ENCODE data around the gene ATP6V1G1.

ATP6V1G1 gene

DNA sequence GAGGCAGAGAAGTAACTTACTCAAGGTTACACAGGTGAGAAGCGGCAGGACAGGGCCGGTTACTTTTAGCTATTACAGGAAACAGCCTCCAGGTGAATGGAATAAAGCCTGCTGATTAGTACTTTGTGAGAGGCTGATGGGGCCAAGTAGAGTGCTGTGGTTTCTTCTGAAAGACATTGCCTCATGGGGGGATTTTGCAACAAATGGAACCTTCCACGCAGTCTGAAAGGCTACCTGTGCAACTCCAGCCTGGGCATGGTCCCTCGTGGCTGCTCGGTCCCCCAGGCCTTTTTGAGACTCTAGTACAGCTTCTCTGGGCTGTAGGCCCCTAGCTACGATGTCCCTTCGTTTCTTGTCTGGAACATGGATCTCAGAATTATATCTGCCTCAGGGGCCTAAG is 25.5 kb downstream of the ATP6V1G1 start:
- DNase-seq: no peak

DNA sequence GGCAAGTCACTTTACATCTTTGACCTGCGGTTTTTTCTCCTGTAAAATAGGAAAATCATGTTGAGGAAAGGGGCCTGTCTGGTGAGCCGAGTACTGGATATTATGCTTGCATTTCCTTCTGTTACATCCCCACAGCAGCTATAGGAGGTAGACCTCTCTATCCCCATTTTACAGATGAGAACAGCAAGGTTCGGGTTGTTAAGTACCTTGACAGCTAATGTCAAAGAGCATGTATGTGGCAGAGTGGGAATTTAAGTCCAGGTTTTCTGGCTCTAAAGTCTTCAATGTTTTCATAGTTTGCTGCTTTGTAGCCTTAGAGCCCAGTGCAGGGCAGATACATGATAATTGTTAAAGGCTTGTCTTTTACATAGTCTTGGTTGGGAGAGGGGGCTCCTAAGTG is 26.4 kb downstream of the ATP6V1G1 start:
- no peak for DNase-seq

DNA sequence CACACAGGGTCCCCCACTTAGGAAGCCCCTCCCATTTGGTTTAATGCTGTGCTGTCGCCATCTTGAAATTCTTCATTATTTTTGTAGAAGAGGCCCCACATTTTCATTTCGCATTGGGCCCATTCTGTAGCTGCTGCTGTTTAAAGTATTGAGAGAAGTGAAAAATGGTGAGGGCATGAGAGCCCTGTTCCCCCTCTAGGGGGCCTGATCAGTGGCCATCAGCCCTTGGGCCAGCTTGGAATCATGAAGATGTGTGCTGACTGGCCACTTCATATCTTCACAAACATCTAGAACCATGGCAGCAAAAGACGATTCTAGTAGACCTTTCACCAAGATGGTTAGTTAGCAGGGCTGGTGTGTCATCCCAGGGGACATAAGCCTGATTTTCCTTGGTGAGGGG is 26.8 kb downstream of the ATP6V1G1 start:
- no peak for DNase-seq

DNA sequence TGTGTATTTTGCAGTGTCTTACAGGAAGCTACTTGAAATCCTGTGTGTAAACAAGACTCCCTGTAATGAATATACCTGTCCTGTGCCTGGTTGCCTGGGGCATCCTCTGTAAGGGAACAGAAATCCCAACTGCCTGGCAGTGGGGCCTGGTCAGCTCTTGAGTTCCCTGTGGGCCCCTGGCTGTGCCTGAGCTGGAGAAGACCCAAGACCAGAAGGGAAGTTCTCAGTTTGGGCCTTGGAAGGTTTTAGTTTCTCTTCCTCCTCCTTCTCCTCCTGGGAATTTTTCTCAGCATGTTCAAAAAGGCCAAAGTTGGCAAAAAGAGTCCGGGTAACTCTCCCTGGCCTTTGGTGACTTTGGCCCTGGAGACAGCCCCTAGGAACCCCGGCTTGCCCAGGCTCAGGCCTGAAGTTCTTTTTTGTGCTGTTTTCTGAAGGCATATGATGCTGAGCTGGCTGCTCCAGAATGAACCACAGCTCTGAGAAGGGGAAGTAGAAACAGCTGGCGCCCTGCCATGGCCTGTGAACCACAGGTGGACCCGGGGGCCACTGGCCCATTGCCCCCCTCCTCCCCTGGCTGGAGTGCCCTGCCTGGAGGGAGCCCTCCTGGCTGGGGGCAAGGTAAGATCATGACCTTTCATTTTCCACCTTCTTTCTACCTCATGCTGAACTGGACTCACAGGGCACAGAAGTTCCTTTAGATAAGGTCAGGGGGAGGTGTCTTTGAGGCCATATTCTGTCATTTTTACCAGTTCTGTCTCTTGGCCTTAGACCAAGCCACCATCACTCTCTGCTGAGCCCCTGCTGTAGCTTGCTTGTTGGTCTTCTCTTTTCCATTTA is 29.3 kb downstream of the ATP6V1G1 start:
- DNase-seq: peak; percentile 41

DNA sequence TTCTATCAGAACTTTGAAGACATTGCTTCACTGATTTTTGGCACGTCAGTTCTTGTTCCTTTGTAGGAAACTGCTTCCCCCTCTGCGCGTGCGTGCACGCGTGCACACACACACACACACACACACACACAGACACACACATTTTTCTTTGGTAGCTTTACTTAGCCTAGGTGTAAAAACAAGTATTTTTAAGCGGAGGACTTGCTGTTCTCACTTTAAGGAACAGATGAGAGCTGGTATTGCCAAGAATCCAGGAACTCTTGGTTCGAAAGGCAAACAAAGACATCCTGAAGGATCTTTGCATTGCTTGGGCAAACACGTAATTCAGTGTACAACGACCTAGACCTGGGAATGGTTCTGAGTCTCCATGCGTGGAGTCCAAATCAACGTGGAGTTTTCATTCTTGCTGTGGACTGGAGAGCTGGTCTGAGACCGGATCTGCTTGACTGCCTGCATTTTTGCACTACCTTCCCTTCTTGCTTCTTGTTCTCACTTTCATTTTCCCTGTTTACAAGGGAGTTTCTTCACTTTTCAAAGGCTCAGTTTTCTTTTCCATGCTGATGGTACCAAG is 31.7 kb downstream of the ATP6V1G1 start:
- DNase-seq: peak; percentile 46

DNA sequence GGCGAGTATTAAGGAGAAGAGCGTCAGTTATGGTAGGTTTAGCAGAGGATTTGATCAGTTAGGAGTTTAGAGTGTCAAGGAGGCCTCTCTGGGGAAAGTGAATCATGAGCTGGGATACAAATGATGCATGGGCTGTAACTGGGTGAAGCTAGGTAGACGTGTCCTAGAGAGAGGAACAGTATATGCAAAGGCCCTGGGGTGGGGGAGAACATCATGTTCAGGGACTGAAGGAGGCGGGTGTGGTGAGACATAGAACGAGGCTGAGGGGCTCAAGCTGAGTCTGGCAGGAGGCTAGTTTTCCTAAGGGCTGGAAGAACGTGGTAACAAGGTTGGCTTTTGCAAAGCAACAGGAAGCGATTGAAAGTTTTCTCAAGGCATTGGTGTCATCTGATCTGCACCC is 34.0 kb downstream of the ATP6V1G1 start:
- DNase-seq: no peak

DNA sequence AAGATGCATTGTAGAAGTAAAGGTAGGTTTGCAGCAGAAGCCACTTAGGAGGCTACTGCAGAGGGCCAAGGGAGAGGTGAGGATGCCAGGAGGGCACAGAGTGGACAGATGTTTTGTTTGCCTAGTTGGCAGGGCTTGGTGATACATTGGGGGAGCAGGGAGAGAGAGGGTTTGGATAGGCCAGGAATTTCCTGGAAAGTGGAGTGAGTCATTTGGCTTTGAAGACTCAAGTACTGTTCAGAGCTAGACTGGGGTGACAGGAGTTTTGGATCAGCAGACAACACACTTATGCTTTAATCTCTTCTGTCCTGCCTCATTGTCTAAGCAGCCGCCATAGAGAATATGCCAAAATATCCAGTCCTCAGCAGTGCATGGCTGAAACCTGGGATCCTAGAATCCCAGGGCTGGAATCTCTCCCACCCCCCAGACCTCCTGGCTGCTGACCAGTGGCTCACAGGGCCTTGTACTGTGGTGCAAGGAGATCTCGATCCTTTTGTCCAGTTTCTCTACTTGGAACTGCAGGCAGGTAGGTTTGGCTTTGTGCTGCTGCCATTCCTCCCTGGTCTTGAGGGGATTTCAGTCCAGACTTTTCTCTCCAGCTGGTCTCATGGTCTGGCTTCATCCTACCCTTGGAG is 34.5 kb downstream of the ATP6V1G1 start:
- DNase-seq: no peak

DNA sequence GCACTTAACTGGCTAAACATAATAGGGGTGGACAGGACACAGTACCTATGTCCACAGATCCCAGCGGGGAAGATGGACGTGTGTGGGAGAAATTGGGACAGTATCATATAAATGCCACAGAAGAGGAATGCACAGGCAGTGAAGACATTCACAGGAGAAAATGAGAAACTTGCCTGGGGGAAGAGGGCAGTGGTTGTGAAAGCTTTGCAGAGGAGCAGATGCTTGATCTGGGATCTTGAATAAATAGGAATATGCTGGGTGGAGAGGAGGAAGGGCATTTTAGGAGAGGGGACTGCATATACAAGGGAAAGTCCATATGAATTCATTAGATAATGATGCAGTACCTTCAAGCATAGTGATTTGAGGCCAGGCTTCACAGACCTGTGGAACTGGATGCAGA is 37.1 kb downstream of the ATP6V1G1 start:
- no peak for DNase-seq

DNA sequence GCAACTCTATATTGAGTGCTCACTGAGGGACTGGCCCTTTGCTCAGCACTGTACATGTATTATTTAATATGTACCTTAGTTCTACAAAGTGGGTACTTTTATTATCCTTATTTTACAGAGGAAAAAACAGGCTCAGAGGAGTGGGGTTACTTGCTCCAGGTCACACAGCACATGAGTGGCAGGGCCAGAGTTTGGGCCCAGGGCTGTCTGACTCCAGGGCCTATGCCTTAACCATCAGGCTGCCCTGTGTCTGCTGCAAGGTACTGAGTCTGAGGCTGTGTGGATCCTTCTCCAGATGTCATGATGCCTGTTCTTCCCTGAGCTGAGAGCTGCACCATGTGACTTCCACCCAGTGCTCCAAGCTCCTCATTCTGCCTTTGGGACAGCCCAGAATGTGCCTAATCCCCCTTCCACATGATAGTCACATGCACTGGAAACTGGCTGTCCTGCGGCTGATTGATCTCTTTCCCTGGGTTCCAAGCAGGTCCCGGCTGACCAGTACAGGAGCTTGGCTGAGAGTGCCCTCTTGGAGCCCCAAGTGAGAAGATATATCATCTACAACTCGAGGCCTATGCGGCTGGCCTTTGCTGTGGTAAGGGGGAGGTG is 38.9 kb downstream of the ATP6V1G1 start:
- no peak for DNase-seq

DNA sequence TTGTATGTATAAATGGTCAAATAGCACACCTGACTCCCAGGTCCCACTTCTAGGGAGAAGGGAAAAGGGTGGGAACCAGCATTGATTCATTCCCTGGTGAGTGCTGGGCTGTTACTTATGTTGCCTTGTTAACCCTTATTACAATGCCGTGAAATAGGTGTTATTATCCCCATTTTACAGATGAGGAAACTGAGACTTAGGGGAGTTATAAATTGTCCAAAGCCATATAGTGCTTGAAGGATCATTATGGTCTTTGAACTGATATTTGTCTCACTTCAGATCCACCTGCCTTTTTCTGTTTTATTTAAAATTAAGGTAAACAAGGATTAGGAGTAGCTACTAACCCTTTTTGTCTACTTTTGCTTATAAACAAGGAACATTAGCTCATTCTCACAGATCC is 40.0 kb downstream of the ATP6V1G1 start:
- no peak for DNase-seq

DNA sequence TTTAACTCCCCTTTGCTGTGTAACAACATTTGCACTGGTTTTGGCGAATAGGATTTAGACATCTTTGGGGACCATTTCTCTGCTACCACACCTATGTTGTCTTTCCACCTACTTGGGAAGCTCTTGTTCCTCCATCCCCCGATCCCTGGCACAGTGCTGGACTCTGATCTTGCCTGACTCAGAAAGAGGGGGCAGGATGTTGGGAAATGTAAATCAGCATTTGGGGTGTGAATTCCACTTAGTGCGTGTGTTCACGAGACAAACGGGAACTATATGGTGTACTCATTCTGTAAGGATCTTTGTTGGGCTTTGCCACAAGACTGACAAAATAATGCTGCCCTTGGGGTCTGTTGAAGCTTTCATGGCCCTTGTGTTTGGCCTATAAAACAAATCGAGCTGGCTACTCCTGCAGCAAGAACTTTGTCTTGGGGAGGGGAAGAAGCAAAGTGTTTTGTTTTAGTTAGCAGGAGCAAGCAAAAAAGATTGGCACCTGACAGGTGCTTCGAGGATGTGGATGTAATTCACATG is 42.1 kb downstream of the ATP6V1G1 start:
- DNase-seq: no peak

DNA sequence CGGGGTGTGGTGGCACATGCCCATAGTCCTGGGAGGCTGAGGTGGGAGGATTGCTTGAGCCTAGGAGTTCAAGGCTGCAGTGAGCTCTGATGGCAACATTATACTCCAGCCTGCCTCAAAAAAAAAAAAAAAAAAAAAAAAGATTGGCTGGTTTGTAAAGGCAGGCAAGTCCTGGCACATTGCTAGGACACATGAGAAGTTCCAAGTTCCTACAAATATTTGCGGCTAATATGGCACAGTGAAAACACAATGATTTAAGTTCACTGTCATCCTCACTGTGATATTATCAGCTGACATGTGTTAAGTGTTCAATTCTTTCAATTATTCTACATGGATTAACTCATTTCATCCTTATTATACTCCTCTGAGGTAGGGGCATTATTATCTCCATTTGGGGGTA is 43.6 kb downstream of the ATP6V1G1 start:
- DNase-seq: no peak

DNA sequence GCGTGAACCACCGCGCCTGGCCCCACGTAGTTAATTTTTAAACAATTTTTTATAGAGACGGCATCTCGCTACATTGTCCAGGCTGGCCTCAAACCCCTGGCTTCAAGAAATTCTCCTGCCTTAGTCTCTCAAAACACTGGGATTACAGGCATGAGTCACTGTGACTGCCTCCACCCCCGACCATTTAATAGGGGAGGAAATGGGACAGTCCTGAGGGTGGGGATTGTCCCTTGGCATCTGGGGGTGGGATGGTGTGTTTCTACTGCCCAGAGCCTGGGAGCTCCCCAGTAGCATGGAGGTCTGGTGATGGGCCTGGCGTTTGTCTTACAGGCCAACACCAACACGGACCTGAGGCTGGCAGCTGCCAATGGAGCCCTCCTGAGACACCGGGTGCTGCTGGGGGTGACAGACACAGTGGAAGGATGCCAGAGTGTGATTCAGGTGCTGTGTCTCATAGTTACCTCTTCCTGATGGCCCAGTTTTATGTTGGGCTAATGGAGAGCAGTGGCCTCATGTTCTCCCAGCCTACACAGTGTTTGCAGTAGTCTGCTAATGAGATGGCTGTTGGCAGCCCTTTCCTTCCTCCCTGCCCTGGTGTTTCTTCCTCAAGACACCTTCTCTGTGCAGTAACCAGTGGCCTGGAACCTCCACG is 46.0 kb downstream of the ATP6V1G1 start:
- no peak for DNase-seq

DNA sequence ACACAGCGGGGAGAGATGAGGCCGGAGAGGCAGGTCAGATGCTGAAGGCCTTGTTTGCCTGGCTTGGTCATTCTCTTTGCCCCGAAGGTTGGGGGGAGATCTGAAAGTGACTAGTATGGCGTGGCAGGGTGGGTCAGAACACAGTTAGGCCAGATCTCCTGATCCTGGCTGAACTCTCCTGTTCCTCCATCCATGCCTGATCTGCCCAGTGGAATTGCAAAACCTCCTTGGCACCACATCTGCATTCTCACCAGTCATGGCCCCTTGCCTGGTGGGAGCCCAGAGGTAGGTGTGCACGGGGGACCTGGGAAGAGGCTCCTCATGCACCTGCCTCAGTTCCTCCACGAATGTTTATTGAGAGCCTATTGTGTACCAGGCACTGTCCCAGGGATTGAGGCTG is 46.8 kb downstream of the ATP6V1G1 start:
- DNase-seq: no peak

DNA sequence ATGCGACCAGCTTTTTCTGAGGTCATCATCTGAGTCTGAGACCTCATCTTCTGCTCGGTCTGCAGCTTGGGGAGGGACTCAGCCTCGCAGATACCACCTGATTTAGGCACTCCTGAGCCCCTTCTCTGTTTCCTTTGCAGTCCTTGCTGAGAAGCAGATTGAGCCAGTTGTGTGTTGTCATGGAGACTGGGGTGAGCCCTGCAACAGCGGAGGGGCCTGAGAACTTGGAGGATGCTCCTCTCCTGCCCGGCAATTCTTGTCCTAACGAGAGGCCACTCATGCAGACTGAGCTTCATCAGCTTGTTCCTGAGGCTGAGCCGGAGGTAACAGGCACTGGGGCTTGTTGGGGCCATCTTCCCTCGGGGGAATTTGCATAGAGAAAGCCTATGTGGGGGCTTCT is 50.8 kb downstream of the ATP6V1G1 start:
- DNase-seq: no peak

DNA sequence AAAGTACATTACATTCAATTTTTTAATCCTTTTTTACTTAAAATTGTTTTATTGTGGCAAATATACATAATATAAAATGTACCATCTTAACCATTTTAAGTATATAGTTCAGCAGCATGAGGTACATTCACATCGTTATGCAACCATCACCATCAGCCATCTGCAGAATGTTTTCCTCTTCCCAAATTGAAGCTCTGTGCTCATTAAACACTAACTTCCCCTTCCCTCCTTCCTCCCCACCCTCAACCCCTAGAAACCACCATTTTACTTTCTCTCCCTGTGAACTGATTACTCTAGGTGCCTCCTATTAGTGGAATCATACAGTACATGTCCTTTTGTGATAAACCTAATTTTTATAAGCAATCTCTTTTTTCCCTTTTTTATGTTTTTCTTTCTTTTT is 54.4 kb downstream of the ATP6V1G1 start:
- DNase-seq: no peak

DNA sequence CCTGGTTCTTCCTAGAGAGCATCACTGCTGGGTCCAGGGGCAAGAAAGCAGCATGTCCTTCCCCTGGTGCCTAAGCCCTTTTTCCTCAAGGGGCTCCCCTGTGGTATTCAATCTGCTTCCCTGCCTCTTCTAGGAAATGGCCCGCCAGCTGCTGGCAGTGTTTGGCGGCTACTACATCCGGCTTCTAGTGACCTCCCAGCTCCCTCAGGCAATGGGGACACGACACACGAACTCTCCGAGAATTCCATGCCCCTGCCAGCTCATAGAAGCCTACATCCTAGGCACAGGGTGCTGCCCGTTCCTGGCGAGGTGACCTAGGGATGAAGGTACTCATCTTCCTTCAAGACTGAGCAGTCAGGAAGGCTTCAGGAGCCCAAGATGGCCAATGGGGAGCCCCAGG is 55.4 kb downstream of the ATP6V1G1 start:
- DNase-seq: no peak

DNA sequence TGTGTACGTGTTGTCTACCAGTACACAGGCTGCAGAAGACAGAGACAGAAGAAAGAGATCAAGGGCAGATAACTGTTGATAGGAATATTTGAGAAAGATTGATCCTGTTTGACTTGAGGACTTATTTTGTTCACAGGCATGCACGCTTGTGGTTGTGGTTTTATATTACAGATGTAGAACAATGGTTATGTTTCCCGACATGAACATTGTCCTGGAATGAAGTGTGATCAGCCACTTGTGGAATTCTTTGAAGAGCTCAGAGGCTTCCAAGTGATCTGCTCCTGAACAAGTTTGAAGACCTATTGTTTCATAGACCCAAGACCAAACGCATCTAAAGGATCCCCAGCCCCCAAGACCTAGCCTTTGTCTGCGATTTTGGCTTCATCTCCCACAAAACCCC is 56.3 kb downstream of the ATP6V1G1 start:
- no peak for DNase-seq

Data from CD4-positive, alpha-beta T cell treated with Interleukin-6 for 4 hours (primary cell).